Natural killer cell (primary cell): ENCODE data around the gene TAF1B. TPM values are rescaled to one million over a fixed set of nuclear protein-coding genes. Genes with fewer than 3 reads are reported as not detected.

Experiments used
- ATAC-seq, 3 donors: fragments of 150-1000 bp in 2 of 3; fragments of 200-7000 bp in 1 of 3; cut with Tn5 transposase; 1 replicate in 1 of 3; 2 replicates in 2 of 3; pipeline ENCODE4 v1.10.0; 2021; ENCODE audit warnings: mild to moderate bottlenecking in 2 of 3, moderate library complexity in 2 of 3
- DNase-seq, 2 donors: peaks; one replicate each; pipeline versions ENCODE4 v3.0.0 to v3.0.0-alpha.2; 2013 to 2021; ENCODE audit warnings: mixed read lengths in 1 of 2
- H3K27ac ChIP-seq: one replicate; pipeline ENCODE4 v1.5.1; 2013; ENCODE audit warnings: mild to moderate bottlenecking, low read length
- H3K27me3 ChIP-seq: one replicate; pipeline ENCODE4 v1.6.1; 2013; ENCODE audit warnings: low read length; ENCODE audit not compliant: control insufficient read depth, insufficient read depth
- H3K36me3 ChIP-seq: one replicate; pipeline ENCODE4 v1.6.1; 2013; ENCODE audit warnings: low read length; ENCODE audit not compliant: control insufficient read depth, insufficient read depth
- H3K4me1 ChIP-seq: one replicate; pipeline ENCODE4 v1.6.1; 2013; ENCODE audit warnings: low read length; ENCODE audit not compliant: control insufficient read depth, insufficient read depth
- H3K4me3 ChIP-seq: one replicate; pipeline ENCODE4 v1.5.1; 2013; ENCODE audit warnings: low read length
- H3K9me3 ChIP-seq: one replicate; pipeline ENCODE4 v1.6.1; 2013; ENCODE audit warnings: low read length; ENCODE audit not compliant: control insufficient read depth, insufficient read depth
- H3K27ac Mint-ChIP-seq, 2 donors: one replicate each; pipeline ENCODE4 v1.8.0; 2022; ENCODE audit warnings: mild to moderate bottlenecking in 2 of 2, mixed read lengths in 2 of 2, moderate library complexity in 1 of 2
- H3K27me3 Mint-ChIP-seq, 2 donors: one replicate each; pipeline ENCODE4 v1.8.0; 2022; ENCODE audit warnings: low read depth in 2 of 2, mixed read lengths in 2 of 2
- H3K36me3 Mint-ChIP-seq: one replicate; pipeline ENCODE4 v1.8.0; 2022; ENCODE audit warnings: mixed read lengths
- H3K4me1 Mint-ChIP-seq, 2 donors: one replicate each; pipeline ENCODE4 v1.8.0; 2022; ENCODE audit warnings: mixed read lengths in 2 of 2
- H3K4me3 Mint-ChIP-seq: one replicate; pipeline ENCODE4 v1.8.0; 2022; ENCODE audit warnings: mild to moderate bottlenecking, moderate library complexity, mixed read lengths
- H3K9me3 Mint-ChIP-seq, 2 donors: one replicate each; pipeline ENCODE4 v1.8.0; 2022; ENCODE audit warnings: mixed read lengths in 2 of 2
- WGBS: methylation state at CpG from one replicate; pipeline ENCODE4 v1.1.7; 2013; ENCODE audit warnings: missing lambda C conversion rate; ENCODE audit not compliant: insufficient coverage; 5-methylcytosine and 5-hydroxymethylcytosine counted together
- intact Hi-C: fragments of 100-400 bp; cut with micrococcal nuclease; formaldehyde crosslinking; loops from one replicate; pipeline ENCODE4 v1.14.2; 2022
- total RNA-seq, 4 donors: library from RNA; stranded (reverse); fragments of 120-200 nt in 1 of 4; gene quantifications; one replicate each; pipeline versions ENCODE4 v1.2.3 to v1.2.4, GENCODE V29; 2013 to 2022
- TF ChIP-seq, protein P1 (sequence below): fragments of 200-600 bp; IDR thresholded peaks from one replicate; pipeline ENCODE4 v1.8.0; 2022; ENCODE audit warnings: antibody characterized with exemption

TAF1B gene
- total RNA-seq, 3 donors from 2014 or later (not counting 1 experiment from before 2014, with no cell fraction given), result 24.8 to 40.8 (median 26.8) TPM

DNA sequence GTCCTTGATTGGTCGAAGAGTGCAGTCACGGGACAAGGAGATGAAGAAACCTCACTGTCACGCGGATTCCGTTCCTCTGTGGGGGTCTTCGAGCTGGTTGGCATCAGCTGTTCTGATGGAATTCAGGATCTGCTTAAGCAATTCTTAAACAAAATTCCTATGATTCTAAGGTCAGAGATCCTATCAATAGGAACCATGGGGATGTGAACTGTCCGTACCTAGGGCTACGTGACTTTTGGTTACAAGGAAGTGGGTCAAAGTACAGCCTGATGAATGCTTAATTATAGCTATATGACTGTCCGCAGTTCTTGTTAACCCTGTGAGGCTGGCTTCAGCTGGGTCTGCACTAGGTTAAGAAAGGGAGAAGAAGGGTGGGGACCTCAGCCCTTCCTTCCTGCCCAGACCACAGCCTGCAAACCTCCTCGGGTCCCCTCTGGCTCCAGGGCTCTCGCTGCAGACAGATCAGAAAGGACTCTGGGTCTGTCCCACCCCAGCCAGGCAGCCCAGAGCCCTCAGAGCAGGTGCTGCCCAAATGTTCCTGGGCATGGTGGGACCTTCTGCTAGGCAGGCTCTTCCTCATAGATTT lies 44.2 kb upstream of the TAF1B start:
- H3K9me3 ChIP-seq, result no peaks in the 10 kb centered on the region
- no peaks in the 10 kb centered on the region for H3K27me3 ChIP-seq
- TF ChIP-seq, protein P1, sequence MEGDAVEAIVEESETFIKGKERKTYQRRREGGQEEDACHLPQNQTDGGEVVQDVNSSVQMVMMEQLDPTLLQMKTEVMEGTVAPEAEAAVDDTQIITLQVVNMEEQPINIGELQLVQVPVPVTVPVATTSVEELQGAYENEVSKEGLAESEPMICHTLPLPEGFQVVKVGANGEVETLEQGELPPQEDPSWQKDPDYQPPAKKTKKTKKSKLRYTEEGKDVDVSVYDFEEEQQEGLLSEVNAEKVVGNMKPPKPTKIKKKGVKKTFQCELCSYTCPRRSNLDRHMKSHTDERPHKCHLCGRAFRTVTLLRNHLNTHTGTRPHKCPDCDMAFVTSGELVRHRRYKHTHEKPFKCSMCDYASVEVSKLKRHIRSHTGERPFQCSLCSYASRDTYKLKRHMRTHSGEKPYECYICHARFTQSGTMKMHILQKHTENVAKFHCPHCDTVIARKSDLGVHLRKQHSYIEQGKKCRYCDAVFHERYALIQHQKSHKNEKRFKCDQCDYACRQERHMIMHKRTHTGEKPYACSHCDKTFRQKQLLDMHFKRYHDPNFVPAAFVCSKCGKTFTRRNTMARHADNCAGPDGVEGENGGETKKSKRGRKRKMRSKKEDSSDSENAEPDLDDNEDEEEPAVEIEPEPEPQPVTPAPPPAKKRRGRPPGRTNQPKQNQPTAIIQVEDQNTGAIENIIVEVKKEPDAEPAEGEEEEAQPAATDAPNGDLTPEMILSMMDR, result no peak
- H3K4me3 ChIP-seq, result peak overlapping the region; percentile 25
- H3K27me3 Mint-ChIP-seq, result peaks cover 0 to 2% of the 10 kb centered on the region in 2 donors
- peak overlapping the region; percentile 52 for H3K27ac ChIP-seq
- H3K4me1 Mint-ChIP-seq, result peaks cover 30 to 41% of the 10 kb centered on the region in 2 donors
- H3K36me3 ChIP-seq, result no peaks in the 10 kb centered on the region
- H3K27ac Mint-ChIP-seq, result peak overlapping the region; percentile 64 to 89
- intact Hi-C loops, result loop anchor here (1.0 kb wide), 1 partner anchor 249 kb away; no protein-coding TSS in a partner anchor
- peak in 2 of 3 donors; percentile 18 to 28 for ATAC-seq
- peaks cover 45% of the 10 kb centered on the region for H3K4me1 ChIP-seq
- H3K36me3 Mint-ChIP-seq, result no peaks in the 10 kb centered on the region
- no peaks in the 10 kb centered on the region for H3K9me3 Mint-ChIP-seq
- DNase-seq, result peak in 1 of 2 donors; percentile 28
- H3K4me3 Mint-ChIP-seq, result peak overlapping the region; percentile 94
- WGBS, result 45% methylated on average over 11 of the region's 11 CpGs

DNA sequence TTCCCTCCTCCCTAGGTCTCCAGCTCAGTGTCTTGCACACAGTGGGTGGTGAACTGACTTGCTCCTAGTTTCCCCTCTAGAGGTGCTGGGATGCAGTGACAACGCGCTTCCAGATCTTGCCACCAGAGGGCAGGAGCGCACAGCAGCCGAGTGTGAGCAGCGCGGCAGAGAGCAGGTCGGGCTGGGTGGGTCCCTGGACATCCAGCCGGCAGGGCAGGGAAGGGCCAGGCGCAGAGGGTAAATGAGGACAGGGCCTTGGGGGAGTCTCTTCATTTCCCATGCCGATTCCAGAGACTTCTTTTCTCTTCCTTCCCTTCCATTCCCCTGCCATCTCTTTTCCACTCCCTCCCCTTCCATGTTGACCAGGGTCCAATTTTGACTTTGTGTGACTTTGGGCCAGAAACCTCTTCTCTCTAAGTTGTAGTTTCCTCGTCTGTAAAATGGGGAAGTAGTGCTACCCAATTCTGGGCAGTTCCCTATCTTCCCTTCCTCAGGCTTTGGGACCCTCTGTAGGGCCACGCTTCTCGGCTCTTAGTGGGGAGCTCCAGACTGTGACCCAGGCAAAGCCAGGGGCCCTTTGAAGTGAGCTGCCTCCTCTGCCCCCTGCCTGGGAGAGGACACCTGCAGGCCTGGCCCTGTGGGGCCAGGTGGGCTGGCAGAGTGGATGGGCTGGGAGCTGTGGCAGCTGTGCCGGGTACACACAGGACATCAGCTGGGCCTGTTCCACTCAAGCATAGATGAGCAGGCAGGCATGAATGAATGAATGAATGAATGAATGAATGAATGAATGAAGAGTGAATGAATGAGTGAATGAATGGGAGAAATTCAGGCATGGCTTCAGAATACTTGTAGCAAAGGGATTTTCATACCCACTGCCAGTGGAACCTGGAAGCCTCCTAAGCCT lies 43.3 kb upstream of the TAF1B start:
- Mint-ChIP-seq H3K27me3 (peaks cover 0 to 2% of the 10 kb centered on the region in 2 donors), H3K4me1 (peaks cover 30 to 36% of the 10 kb centered on the region in 2 donors), H3K36me3 (no peaks in the 10 kb centered on the region), H3K9me3 (no peaks in the 10 kb centered on the region), H3K27ac (peak overlapping the region; percentile 64 to 89), H3K4me3 (peak overlapping the region; percentile 94)
- Histone ChIP-seq H3K4me1 (peaks cover 40% of the 10 kb centered on the region), H3K36me3 (no peaks in the 10 kb centered on the region), H3K9me3 (no peaks in the 10 kb centered on the region), H3K27ac (peak overlapping the region; percentile 72), H3K27me3 (no peaks in the 10 kb centered on the region), H3K4me3 (peak overlapping the region; percentile 25)
- intact Hi-C loops, result loop anchor here (1.0 kb wide), 1 partner anchor 248 kb away; no protein-coding TSS in a partner anchor
- peak; percentile 90 to 93 (median 91) for ATAC-seq
- TF ChIP-seq, protein P1, result peak; percentile 92
- DNase-seq, result peak; percentile 86 to 91
- WGBS, result 19% methylated on average over 14 of the region's 14 CpGs

DNA sequence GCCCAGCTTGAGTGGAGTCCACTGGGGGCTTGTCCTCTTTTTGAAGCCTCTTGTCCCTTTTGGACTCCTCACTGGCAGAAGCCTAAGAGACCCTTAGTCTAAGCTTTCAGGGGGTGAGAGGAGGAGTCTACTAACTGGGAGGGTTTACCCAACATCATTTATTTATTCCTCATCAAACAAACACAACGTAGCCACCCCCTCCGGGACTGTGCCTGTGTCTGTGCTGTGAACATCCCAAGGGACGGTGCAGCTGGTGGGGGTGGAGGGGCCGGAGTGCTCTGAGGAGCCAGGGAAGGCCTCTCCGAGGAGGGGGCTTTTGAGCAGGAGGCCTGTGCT lies 42.7 kb upstream of the TAF1B start:
- Histone ChIP-seq H3K27me3 (no peaks in the 10 kb centered on the region), H3K4me1 (peaks cover 40% of the 10 kb centered on the region), H3K27ac (peak overlapping the region; percentile 72), H3K36me3 (no peaks in the 10 kb centered on the region), H3K9me3 (no peaks in the 10 kb centered on the region), H3K4me3 (no peak overlapping the region)
- WGBS, result 86% methylated on average over 4 of the region's 5 CpGs
- no peaks in the 10 kb centered on the region for H3K9me3 Mint-ChIP-seq
- no peaks in the 10 kb centered on the region for H3K36me3 Mint-ChIP-seq
- peaks cover 30 to 36% of the 10 kb centered on the region in 2 donors for H3K4me1 Mint-ChIP-seq
- TF ChIP-seq, protein P1, result no peak
- no peak overlapping the region for H3K4me3 Mint-ChIP-seq
- intact Hi-C loops, result no loop called here
- peaks cover 0 to 2% of the 10 kb centered on the region in 2 donors for H3K27me3 Mint-ChIP-seq
- peak overlapping the region; percentile 64 to 89 for H3K27ac Mint-ChIP-seq
- ATAC-seq (no peak), DNase-seq (no peak)
